Measurements from ENCODE around the gene RAB18.
"Not testable (repeated sequence)": the region's sequence is repeated elsewhere in the genome, so short reads cannot be mapped to it uniquely, and the experiment has no call there.

The RAB18 gene

DNA sequence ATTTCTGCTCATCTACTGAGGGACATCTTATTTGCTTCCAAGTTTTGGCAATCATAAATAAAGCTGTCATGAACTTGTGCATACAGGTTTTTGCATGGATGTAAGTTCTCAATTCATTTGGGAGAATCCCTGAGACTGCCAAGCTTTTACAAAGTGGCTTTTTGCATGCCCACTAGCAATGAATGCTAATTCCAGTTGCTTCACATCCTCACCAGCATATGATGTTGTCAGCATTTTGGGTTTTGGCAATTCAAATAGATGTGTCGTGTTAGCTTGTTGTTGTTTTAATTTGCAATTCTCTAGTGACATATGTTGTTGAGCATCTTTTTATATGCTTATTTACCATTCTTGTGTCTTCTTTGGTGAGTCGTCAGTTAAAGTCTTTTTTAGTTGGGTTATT, 57.2 kb downstream of the RAB18 start:
- no peak overlapping the region for H3K4me3 ChIP-seq (ENCODE audit: low read depth, low read length)
- TF ChIP-seq, protein P1, sequence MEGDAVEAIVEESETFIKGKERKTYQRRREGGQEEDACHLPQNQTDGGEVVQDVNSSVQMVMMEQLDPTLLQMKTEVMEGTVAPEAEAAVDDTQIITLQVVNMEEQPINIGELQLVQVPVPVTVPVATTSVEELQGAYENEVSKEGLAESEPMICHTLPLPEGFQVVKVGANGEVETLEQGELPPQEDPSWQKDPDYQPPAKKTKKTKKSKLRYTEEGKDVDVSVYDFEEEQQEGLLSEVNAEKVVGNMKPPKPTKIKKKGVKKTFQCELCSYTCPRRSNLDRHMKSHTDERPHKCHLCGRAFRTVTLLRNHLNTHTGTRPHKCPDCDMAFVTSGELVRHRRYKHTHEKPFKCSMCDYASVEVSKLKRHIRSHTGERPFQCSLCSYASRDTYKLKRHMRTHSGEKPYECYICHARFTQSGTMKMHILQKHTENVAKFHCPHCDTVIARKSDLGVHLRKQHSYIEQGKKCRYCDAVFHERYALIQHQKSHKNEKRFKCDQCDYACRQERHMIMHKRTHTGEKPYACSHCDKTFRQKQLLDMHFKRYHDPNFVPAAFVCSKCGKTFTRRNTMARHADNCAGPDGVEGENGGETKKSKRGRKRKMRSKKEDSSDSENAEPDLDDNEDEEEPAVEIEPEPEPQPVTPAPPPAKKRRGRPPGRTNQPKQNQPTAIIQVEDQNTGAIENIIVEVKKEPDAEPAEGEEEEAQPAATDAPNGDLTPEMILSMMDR (IDR thresholded peaks at IDR 0.05; ENCODE audit: insufficient read depth, low read depth, low read length, missing control alignments), result no peak
- no peak for DNase-seq (ENCODE audit: low read depth)

DNA sequence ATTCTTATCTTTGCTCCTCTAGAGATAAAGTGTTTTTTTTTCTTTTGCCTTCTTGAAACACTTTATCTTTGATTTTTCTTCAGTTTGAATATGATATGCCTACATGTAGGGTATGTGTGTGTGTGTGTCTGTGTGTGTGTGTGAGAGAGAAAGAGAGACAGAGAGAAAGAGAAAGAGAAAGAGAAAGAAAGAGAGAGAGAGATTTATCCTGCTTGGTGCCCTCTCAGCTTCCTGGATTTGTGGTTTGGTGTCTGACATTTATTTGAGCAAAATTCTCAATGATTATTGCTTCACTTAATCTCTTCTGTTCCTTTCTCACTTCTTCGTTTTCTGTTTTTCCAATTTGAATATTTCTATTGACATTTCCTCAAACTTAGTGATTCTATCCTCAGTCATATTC, 60.3 kb downstream of the RAB18 start:
- H3K4me3 ChIP-seq (ENCODE audit: low read depth, low read length), result no peak overlapping the region
- TF ChIP-seq, protein P1 (IDR thresholded peaks at IDR 0.05; ENCODE audit: insufficient read depth, low read depth, low read length, missing control alignments), result no peak
- no peak for DNase-seq (ENCODE audit: low read depth)

DNA sequence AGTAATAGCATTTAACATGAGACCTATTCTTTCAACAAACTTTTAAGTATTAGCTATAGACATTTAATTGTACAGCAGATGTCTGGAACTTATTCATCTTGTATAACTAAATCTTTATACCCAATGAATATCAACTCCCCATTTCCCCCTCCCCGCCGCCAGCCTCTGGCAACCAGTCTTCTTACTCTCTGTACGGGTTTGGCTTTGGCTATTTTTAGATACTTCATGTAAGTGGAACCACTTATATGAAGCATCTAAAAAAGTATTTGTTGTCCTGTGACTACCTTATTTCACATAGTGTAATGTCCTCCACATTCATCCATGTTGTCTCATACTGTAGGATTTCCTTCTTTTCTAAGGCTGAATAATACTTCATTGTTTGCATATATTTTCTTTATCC, 60.8 kb downstream of the RAB18 start:
- no peak overlapping the region for H3K4me3 ChIP-seq (ENCODE audit: low read depth, low read length)
- TF ChIP-seq, protein P1 (IDR thresholded peaks at IDR 0.05; ENCODE audit: insufficient read depth, low read depth, low read length, missing control alignments), result no peak
- DNase-seq (ENCODE audit: low read depth), result no peak

DNA sequence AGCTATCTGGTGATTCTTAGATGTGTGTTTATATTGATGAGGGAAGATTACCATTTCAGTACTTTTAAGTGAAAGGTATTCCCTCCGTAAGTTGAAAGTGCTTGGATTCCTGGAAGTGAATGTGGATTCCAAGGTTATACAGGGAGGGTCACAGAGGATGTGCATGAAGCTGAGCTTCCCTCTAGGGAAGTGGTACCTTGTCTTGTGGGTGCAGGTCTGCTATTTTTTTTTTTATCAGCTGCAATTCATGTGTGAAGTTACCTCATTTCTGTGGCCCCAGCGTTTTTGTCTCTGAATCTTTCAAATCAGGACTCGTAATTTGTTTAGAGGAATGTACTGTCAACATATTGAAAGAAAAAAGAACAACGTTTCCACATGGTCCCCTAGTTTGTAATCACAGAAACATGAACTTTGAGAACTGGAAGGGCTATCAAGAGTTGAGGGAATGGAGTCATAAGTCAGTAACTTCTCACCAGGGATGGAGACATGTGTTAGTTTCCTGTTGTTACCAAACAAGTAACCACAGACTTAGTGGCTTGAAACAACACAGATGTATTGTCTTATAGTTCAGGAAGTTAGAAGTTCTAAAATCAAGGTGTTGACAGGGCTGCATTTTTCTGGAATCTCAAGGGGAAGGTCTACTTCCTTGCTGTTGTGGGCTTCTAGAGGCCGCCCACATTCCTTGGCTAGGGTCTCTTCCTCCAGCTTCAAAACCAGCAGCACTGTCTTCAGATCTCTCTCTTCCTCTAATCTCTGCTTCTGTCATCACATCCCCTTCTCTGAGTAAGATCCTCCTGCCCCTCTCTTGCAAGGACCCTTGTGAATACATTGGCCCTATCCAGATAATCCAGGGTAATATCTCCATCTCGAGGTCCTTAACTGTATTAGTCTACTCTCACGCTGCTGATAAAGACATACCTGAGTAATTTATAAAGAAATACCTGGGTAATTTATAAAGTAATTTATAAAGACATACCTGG, 64.4 kb downstream of the RAB18 start:
- no peak overlapping the region for H3K4me3 ChIP-seq (ENCODE audit: low read depth, low read length)
- TF ChIP-seq, protein P1 (IDR thresholded peaks at IDR 0.05; ENCODE audit: insufficient read depth, low read depth, low read length, missing control alignments), result no peak
- DNase-seq (ENCODE audit: low read depth), result peak; percentile 29

DNA sequence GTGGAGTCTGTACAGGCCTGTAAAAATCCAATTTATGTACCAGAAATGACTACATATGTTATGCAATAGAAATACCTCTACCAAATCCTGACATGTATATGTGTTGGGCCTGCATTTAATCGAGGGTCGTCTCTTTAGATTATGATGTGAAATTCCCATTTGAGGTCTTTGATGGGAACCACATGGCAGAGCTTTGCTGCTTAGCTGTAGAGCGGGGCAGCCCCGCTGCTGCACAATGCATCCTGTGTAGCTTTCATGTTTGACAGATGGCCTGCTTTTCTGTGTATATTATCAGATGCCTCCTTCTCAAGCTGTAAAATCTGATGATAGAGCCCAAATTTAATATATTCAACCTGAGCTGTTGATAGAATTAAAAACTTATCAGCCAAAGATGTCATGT, 65.8 kb downstream of the RAB18 start:
- TF ChIP-seq, protein P1 (IDR thresholded peaks at IDR 0.05; ENCODE audit: insufficient read depth, low read depth, low read length, missing control alignments), result no peak
- no peak for DNase-seq (ENCODE audit: low read depth)
- H3K4me3 ChIP-seq (ENCODE audit: low read depth, low read length), result no peak overlapping the region

DNA sequence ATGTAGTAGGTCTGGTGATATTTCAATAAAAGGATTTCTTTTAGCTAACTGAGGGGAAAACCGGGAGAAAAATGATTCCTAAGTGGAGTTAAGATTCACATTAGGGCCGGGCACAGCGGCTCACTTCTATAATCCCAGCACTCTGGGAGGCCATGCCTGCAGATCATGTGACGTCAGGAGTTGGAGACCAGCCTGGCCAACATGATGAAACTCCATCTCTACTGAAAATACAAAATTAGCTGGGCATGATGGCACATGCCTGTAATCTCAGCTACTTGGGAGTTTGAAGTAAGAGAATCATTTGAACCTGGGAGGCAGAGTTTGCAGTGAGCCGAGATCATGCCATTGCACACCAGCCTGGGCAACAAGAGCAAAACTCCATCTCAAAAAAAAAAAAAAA, 72.9 kb downstream of the RAB18 start:
- H3K4me3 ChIP-seq (ENCODE audit: low read depth, low read length); DNase-seq (ENCODE audit: low read depth): not testable (repeated sequence)

DNA sequence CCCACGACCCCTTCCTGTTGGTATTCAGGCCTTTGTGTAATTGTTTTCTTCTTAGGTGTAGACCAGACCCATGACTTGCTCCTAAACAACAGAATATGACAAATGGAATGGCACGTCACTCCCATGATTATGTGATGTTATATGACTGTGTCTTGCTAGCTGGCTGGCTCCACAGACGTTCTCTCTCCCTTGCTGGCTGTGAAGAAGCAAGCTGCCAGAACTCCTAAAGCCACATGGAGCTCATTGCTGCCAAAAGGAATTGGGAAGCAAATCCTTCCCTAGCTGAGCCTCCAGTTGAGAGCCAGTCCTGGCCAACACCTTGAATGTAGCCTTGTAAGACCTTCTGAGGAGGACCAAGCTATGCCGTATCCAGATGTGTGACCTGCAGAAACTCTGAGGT, 74.2 kb downstream of the RAB18 start:
- H3K4me3 ChIP-seq (ENCODE audit: low read depth, low read length), result no peak overlapping the region
- DNase-seq (ENCODE audit: low read depth), result no peak
- TF ChIP-seq, protein P1 (IDR thresholded peaks at IDR 0.05; ENCODE audit: insufficient read depth, low read depth, low read length, missing control alignments), result no peak

Data from GM12865 (cell line).